ENCODE data around the gene TARS1.

The TARS1 gene

GRCh38 chr5:33440482-33441240 lies at the start of gene TARS1:
TARS1 (plus strand) TSS chr5:33440965; CDS start chr5:33441087, 122 bp downstream.
- peak; percentile 95 for DNase-seq (ENCODE audit: low spot score)

- DNase-seq (ENCODE audit: low spot score) = no peak
Observed at GRCh38 chr5:33398501-33398900, 42.3 kb upstream of the TARS1 start.

- DNase-seq (ENCODE audit: low spot score) = no peak
Observed at GRCh38 chr5:33400675-33401074, 40.1 kb upstream of the TARS1 start.

GRCh38 chr5:33401482-33402390 lies 39.0 kb upstream of the TARS1 start:
- DNase-seq (ENCODE audit: low spot score) = no peak

GRCh38 chr5:33403187-33403586 lies 37.6 kb upstream of the TARS1 start:
- no peak for DNase-seq (ENCODE audit: low spot score)

- no peak for DNase-seq (ENCODE audit: low spot score)
Observed at GRCh38 chr5:33408816-33409215, 31.9 kb upstream of the TARS1 start.

- no peak for DNase-seq (ENCODE audit: low spot score)
Observed at GRCh38 chr5:33409435-33410170, 31.2 kb upstream of the TARS1 start.

DNA sequence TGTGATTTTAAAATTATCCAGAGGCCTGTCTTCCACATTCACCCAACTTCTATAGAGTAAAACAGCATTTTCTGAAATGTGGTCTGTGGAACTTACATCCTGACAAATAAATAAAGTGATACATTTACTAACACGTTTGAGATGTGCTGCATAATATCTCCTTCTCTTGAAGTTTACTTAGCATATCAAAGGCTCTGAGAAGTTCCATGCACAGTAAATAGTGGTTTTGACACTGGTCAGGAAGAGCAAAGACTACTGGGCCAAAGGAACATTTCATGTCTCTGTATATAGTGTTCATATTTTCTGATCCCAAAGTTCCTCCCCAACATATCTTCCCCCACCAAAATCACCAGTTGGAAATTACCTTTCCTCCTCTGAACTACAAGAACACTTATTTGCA lies 30.5 kb upstream of the TARS1 start:
- no peak for DNase-seq (ENCODE audit: low spot score)

DNA sequence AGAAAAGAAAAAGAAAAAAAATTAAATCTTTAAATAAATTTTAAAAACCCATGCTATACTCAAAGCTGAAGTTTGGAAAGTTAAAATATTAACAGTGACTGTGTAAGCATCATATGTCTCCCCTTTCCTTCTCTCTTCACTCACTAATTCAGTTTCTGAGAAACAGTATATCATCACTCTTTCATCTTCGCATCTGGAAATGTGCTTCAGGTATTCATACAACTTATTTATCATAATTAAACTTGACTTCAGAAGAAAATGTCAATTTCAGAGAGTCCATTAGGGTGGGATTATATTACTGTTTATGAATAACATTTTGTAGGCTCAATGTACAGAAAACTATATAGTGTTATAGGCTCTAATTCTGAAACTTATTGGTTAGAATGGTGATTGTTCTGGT lies 29.3 kb upstream of the TARS1 start:
- no peak for DNase-seq (ENCODE audit: low spot score)

DNA sequence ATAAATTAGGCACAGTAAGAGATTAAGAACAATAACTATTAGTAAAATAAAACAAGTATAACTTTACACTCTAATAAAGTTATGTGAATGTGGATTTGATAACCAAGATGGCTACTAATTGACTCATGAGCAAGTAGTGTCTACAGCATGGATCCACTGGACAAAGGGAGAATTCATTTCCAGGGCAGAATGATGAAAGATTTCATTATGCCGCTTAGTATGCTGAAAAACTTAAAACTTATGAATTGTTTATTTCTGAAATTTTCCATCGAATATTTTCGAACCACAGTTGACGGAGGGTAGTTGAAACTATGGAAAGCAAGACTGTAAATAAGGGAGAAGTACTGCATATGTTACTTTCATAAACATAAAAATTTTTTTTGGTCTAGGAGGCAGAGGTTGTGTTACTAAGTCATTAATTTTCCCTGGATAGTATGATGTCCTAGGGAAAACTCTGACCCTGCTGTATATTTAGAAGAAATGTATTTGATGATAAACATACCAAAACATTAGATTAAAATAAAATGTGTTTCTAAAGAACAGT lies 24.9 kb upstream of the TARS1 start:
- no peak for DNase-seq (ENCODE audit: low spot score)

GRCh38 chr5:33417632-33418031 lies 23.1 kb upstream of the TARS1 start:
- no peak for DNase-seq (ENCODE audit: low spot score)

GRCh38 chr5:33420946-33421345 lies 19.8 kb upstream of the TARS1 start:
- no peak for DNase-seq (ENCODE audit: low spot score)

DNA sequence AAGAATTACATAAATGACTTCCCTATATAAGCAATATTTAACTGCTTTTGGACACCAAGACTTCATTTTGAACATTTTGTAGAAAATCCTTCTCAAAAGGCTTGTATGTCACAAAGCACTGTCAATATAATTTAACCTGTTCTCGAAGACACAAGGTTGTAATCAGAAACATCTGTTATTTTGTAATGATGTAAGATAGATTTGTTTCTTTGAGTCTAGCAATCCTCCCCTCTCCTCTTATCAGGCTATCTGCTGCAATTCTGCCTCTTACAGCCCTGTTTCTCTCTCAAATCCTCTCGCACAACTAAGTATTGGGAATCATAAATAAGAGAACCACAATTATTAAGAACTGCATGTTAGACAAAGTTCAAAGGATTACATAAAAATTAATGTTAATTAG lies 18.6 kb upstream of the TARS1 start:
- DNase-seq (ENCODE audit: low spot score) = no peak

GRCh38 chr5:33423018-33423630 lies 17.6 kb upstream of the TARS1 start:
- no peak for DNase-seq (ENCODE audit: low spot score)

DNA sequence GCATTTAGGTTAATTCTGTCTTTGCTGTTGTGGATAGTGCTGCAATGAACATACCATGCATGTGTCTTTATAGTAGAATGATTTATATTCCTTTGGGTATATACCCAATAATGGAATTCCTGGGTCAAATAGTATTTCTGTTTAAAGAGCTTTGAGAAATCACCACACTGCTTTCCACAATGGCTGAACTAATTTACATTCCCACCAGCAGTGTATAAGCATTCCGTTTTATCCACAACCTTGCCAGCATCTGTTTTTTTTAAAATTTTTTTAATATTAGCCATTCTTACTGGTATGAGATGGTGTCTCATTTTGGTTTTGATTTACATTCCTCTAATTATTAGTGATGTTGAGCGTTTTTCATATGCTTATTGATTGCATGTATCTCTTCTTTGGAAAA lies 15.5 kb upstream of the TARS1 start:
- no peak for DNase-seq (ENCODE audit: low spot score)

GRCh38 chr5:33430983-33431382 lies 9.8 kb upstream of the TARS1 start:
- no peak for DNase-seq (ENCODE audit: low spot score)

- DNase-seq (ENCODE audit: low spot score) = no peak
Observed at GRCh38 chr5:33432656-33433055, 8.1 kb upstream of the TARS1 start.

DNA sequence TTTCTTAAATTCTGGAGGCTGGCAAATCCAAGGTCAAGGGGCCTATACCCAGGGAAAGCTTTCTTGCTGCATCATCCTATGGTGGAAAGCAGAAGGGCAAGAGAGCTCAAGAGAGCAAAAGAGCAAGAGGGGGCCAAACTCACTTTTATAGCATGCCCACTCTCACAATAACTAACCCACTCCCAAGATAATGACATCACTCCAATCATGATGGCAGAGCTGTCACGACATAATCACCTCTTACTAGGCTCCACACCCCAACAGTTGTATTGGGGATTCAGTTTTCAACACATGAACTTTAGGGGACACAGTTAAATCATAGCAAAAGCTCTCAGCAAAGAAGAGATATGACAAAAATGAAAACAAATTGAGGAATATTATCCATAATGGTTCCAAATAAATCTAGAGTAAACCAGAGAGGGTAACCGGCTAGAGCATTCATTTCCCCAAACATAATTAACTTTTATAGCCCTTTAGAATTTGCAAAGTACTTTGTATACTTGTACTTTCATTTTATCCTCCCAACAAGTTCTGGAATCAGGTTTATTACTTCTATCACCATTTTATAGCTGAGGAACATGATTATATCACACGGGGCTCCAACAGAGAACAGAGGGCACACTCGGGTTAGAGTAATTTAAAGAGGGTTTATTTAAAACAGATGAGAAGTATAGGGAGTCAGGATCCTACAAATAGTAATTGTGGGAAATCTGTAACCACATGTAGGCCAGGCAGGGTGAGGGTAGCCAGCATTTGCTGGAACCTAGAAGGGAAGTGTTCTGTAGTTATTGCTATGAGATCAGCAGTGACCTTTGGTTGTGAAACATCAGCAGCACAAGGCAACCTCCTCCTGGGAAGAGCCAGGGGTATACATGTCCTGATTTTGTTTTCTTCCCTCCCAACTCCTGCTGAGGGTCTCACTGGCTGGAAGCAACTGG lies 7.2 kb upstream of the TARS1 start:
- DNase-seq (ENCODE audit: low spot score) = no peak

DNA sequence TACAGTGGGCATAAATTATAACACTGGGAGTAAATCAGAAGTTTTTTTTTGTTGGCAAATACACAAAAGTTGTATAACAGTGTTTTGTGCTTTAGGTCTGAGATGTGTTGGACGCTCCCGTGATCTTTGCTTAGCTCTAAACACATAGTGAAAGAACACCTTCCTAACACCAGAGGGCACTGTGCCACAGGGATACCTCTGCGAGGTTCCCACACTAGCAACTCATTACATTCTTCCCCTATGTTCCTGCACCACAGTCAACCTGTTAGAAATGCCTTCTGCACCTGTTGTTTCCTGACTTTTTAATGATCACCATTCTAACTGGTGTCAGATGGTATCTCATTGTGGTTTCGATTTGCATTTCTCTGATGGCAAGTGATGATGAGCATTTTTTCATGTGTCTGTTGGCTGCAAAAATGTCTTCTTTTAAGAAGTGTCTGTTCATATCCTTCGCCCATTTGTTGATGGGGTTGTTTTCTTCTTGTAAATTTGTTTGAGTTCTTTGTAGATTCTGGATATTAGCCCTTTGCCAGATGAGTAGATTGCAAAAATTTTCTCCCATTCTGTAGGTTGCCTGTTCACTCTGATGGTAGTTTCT lies 4.8 kb upstream of the TARS1 start:
- DNase-seq (ENCODE audit: low spot score) = peak; percentile 62

DNA sequence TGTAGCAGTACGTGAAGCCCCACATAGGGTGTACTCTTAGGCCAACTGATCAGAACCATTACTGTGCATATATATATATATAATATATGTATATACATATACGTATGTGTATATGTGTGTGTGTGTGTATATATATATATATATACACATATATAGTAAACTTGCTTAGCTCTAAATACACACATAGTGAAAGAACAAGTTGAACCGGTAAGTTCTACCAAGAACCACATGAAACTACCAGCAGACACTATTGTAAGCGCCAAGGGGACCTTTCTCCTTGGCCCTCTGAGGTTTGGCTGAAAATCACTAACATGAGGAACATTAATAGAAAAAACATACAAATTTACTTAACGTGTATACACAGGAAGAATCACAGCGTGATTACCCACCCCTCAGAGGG lies 1.8 kb upstream of the TARS1 start:
- no peak for DNase-seq (ENCODE audit: low spot score)

Data from germinal center (tissue), 1 donor.